ENCODE results near the gene CFAP210.

GRCh38 chr2:169739351-169739750, 45.1 kb upstream of the CFAP210 start:
- TF ChIP-seq CTCF (IDR thresholded peaks at IDR 0.05; ENCODE audit: low read depth, low read length, missing input control), result no peak
- no peak for TF ChIP-seq JUND (IDR thresholded peaks at IDR 0.05)
- peak; percentile 33 for TF ChIP-seq SP1 (IDR thresholded peaks at IDR 0.05)
- TF ChIP-seq TAF1 (conservative IDR thresholded peaks at IDR 0.05), result no peak
- peak; percentile 8 for TF ChIP-seq MAX (IDR thresholded peaks at IDR 0.05)
- no peak for TF ChIP-seq REST (IDR thresholded peaks at IDR 0.05)
- peak in 1 of 2 donors; percentile 25 for TF ChIP-seq RAD21 (IDR thresholded peaks at IDR 0.05)
- TF ChIP-seq GABPA (IDR thresholded peaks at IDR 0.05 in 1 of 2, conservative IDR thresholded peaks at IDR 0.05 in 1 of 2), result no peak
- TF ChIP-seq YY1 (IDR thresholded peaks at IDR 0.05), result peak; percentile 60
- TF ChIP-seq HNF4G (IDR thresholded peaks at IDR 0.05), result no peak
- no peak for TF ChIP-seq FOXA1 (IDR thresholded peaks at IDR 0.05)
- peak in 1 of 2 donors; percentile 18 for TF ChIP-seq RXRA (IDR thresholded peaks at IDR 0.05)
- TF ChIP-seq NR2F2 (IDR thresholded peaks at IDR 0.05), result no peak
